ENCODE results near the gene SCO2. TPM values are rescaled to one million over a fixed set of nuclear protein-coding genes. Genes with fewer than 3 reads are reported as not detected.

SCO2 gene
- total and polyA plus RNA-seq, 2 of the 13 experiments (the other 11 are each of a cell fraction or from before 2014, with no cell fraction given), result 0.32 to 3.7 TPM

DNA sequence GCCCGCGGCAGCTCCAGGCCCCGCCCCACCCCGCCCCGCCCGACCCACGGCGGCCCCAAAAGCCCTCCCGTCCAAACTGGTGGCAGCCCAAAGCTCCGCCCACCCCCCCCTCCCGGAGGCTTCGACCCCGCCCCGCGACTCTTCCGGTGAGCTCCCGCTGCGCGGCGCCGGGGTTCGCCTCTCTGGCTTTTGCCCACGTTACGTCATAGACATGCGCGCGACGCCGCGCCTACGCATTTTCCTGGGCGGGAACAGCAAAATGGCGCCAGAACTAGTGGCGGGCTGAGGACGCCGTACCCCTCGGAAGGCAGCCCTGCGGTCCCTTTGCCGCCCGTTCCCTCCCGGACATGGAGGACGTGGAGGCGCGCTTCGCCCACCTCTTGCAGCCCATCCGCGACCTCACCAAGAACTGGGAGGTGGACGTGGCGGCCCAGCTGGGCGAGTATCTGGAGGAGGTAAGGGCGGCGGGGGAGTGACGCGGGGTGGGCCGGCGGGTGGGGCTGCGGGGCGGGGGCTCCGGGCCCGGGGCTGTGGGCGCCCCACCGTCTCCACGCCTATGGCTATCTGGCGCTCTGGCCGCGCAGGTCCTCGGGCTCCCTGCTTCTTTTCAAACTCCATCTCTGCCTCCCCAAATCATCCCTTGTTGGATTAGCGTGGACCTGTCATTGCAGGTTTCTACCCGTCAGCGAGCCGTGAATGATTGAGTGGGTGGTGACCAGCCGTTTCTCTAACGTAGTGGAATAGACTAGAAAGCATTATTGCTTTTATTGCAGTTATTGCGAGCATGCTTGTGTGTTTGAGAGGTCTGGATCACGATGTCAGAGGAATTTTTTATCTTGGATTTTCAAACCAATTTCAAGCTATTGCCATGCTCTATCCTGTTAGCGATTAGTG lies 17.2 kb downstream of the SCO2 start, which contains the start of gene NCAPH2 (continued):
- TF ChIP-seq SALL2 (CRISPR knock-in tag; IDR thresholded peaks at IDR 0.05), result peak; percentile 41; the same call in 1 of the 2 replicates
- peak; percentile 68; the same call in 1 of the 2 replicates for TF ChIP-seq MYC (CRISPR knock-in tag; IDR thresholded peaks at IDR 0.05; ENCODE audit: borderline replicate concordance)
- no peak for TF ChIP-seq ZNF382 (CRISPR knock-in tag; IDR thresholded peaks at IDR 0.05; ENCODE audit: borderline replicate concordance)
- TF ChIP-seq, protein P1, sequence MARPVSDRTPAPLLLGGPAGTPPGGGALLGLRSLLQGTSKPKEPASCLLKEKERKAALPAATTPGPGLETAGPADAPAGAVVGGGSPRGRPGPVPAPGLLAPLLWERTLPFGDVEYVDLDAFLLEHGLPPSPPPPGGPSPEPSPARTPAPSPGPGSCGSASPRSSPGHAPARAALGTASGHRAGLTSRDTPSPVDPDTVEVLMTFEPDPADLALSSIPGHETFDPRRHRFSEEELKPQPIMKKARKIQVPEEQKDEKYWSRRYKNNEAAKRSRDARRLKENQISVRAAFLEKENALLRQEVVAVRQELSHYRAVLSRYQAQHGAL (CRISPR knock-in tag; IDR thresholded peaks at IDR 0.05; ENCODE audit: not compliant biosample characterization), result no peak
- TF ChIP-seq, protein P2, sequence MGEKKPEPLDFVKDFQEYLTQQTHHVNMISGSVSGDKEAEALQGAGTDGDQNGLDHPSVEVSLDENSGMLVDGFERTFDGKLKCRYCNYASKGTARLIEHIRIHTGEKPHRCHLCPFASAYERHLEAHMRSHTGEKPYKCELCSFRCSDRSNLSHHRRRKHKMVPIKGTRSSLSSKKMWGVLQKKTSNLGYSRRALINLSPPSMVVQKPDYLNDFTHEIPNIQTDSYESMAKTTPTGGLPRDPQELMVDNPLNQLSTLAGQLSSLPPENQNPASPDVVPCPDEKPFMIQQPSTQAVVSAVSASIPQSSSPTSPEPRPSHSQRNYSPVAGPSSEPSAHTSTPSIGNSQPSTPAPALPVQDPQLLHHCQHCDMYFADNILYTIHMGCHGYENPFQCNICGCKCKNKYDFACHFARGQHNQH (CRISPR knock-in tag; IDR thresholded peaks at IDR 0.05), result peak; percentile 44; the same call in 1 of the 2 replicates
- TF ChIP-seq, protein P3, sequence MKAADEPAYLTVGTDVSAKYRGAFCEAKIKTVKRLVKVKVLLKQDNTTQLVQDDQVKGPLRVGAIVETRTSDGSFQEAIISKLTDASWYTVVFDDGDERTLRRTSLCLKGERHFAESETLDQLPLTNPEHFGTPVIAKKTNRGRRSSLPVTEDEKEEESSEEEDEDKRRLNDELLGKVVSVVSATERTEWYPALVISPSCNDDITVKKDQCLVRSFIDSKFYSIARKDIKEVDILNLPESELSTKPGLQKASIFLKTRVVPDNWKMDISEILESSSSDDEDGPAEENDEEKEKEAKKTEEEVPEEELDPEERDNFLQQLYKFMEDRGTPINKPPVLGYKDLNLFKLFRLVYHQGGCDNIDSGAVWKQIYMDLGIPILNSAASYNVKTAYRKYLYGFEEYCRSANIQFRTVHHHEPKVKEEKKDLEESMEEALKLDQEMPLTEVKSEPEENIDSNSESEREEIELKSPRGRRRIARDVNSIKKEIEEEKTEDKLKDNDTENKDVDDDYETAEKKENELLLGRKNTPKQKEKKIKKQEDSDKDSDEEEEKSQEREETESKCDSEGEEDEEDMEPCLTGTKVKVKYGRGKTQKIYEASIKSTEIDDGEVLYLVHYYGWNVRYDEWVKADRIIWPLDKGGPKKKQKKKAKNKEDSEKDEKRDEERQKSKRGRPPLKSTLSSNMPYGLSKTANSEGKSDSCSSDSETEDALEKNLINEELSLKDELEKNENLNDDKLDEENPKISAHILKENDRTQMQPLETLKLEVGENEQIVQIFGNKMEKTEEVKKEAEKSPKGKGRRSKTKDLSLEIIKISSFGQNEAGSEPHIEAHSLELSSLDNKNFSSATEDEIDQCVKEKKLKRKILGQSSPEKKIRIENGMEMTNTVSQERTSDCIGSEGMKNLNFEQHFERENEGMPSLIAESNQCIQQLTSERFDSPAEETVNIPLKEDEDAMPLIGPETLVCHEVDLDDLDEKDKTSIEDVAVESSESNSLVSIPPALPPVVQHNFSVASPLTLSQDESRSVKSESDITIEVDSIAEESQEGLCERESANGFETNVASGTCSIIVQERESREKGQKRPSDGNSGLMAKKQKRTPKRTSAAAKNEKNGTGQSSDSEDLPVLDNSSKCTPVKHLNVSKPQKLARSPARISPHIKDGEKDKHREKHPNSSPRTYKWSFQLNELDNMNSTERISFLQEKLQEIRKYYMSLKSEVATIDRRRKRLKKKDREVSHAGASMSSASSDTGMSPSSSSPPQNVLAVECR (CRISPR knock-in tag; IDR thresholded peaks at IDR 0.05; ENCODE audit: borderline replicate concordance), result peak; percentile 84
- TF ChIP-seq ZNF780A (CRISPR knock-in tag; IDR thresholded peaks at IDR 0.05), result no peak
- TF ChIP-seq ZNF205 (CRISPR knock-in tag; IDR thresholded peaks at IDR 0.05), result peak; percentile 78; the same call in 1 of the 2 replicates
- TF ChIP-seq MED13 (CRISPR knock-in tag; IDR thresholded peaks at IDR 0.05), result 0 out of 2 replicates have a peak, but pooled peaks have one; percentile 17
- TF ChIP-seq ZNF430 (CRISPR knock-in tag; IDR thresholded peaks at IDR 0.05), result peak; percentile 68; the same call in 1 of the 2 replicates
- TF ChIP-seq ZKSCAN8 (CRISPR knock-in tag; IDR thresholded peaks at IDR 0.05; ENCODE audit: borderline replicate concordance), result 0 out of 2 replicates have a peak, but pooled peaks have one; percentile 24
- 0 out of 2 replicates have a peak, but pooled peaks have one; percentile 20 for TF ChIP-seq KLF11 (CRISPR knock-in tag; IDR thresholded peaks at IDR 0.05)
- no peak for TF ChIP-seq WIZ (CRISPR knock-in tag; IDR thresholded peaks at IDR 0.05)
- peak; percentile 66; the same call in 1 of the 2 replicates for TF ChIP-seq RXRA (CRISPR knock-in tag; IDR thresholded peaks at IDR 0.05)
- TF ChIP-seq, protein P4, sequence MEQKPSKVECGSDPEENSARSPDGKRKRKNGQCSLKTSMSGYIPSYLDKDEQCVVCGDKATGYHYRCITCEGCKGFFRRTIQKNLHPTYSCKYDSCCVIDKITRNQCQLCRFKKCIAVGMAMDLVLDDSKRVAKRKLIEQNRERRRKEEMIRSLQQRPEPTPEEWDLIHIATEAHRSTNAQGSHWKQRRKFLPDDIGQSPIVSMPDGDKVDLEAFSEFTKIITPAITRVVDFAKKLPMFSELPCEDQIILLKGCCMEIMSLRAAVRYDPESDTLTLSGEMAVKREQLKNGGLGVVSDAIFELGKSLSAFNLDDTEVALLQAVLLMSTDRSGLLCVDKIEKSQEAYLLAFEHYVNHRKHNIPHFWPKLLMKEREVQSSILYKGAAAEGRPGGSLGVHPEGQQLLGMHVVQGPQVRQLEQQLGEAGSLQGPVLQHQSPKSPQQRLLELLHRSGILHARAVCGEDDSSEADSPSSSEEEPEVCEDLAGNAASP (CRISPR knock-in tag; IDR thresholded peaks at IDR 0.05; ENCODE audit: borderline replicate concordance), result 0 out of 2 replicates have a peak, but pooled peaks have one; percentile 15
- peak; percentile 83; the same call in 1 of the 2 replicates for TF ChIP-seq FOXK1 (CRISPR knock-in tag; IDR thresholded peaks at IDR 0.05; ENCODE audit: borderline replicate concordance, low read depth)
- TF ChIP-seq ARID2 (CRISPR knock-in tag; IDR thresholded peaks at IDR 0.05; ENCODE audit: borderline replicate concordance), result no peak

Measured in HepG2 (cell line).